ENCODE measurements around the gene GNB1.

GRCh38 chr1:1776672-1777582 is 114.0 kb downstream of the GNB1 start:
- TF ChIP-seq CTCF (IDR thresholded peaks at IDR 0.05) (no peak), POLR2A (IDR thresholded peaks at IDR 0.05) (no peak)

All from tibial nerve (tissue), 3 donors.